ENCODE results near the gene USP36.

DNA sequence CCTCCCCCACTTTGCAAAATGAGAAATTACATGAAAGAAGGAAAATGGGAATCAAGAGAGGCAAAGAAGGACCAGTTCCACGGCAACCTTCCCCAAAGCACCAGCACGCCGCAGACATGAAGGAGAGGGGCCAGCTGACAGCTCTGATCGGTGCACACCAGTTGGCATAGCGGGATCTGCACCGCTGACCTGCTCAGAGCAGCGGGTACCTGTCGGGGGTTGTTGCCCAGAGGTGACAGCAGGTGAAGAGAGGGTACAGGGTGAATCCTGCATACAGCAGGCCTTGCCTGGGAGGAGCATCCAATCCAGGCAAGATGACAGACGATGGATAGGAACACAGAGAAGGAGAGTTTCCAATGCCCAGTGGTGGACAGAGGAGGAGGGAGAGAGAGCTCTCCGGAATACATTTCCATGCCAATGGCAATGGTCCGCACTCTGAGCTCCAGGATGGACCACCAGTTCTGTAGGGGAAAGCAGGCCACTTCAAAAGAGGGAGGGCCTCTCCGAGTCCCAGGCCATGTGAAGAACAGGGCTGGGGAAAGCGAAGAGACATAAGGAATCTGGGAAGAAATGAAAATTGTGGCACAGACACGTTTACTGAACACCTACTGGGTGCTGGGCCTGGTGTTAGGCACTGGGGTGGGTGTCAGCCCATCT is 38.4 kb upstream of the USP36 start:
- TF ChIP-seq, protein P1, sequence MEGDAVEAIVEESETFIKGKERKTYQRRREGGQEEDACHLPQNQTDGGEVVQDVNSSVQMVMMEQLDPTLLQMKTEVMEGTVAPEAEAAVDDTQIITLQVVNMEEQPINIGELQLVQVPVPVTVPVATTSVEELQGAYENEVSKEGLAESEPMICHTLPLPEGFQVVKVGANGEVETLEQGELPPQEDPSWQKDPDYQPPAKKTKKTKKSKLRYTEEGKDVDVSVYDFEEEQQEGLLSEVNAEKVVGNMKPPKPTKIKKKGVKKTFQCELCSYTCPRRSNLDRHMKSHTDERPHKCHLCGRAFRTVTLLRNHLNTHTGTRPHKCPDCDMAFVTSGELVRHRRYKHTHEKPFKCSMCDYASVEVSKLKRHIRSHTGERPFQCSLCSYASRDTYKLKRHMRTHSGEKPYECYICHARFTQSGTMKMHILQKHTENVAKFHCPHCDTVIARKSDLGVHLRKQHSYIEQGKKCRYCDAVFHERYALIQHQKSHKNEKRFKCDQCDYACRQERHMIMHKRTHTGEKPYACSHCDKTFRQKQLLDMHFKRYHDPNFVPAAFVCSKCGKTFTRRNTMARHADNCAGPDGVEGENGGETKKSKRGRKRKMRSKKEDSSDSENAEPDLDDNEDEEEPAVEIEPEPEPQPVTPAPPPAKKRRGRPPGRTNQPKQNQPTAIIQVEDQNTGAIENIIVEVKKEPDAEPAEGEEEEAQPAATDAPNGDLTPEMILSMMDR (IDR thresholded peaks at IDR 0.05), result no peak
- no peak for TF ChIP-seq ZFX (IDR thresholded peaks at IDR 0.05; ENCODE audit: borderline replicate concordance)

All from 22Rv1 (cell line).